Ascending aorta (tissue), 2 donors: ENCODE measurements around the gene APH1A. TPM values are rescaled to one million over a fixed set of nuclear protein-coding genes. Genes with fewer than 3 reads are reported as not detected.

Source experiments
- DNase-seq, 2 donors: peaks; one replicate each; pipeline ENCODE4 v3.0.0-alpha.2; 2019; ENCODE audit warnings: low spot score in 2 of 2
- H3K27ac ChIP-seq, 2 donors: fragments of 200-600 bp; sonication (generic); one replicate each; pipeline ENCODE4 v1.5.1; 2016 to 2017; ENCODE audit warnings: mild to moderate bottlenecking in 1 of 2
- H3K27me3 ChIP-seq: fragments of 200-600 bp; sonication (generic); one replicate; pipeline ENCODE4 v1.5.1; 2017
- H3K36me3 ChIP-seq, 2 donors: fragments of 200-600 bp; sonication (generic); one replicate each; pipeline ENCODE4 v1.5.1; 2016
- H3K4me1 ChIP-seq, 2 donors: fragments of 200-600 bp; sonication (generic); one replicate each; pipeline ENCODE4 v1.5.1; 2016 to 2017; ENCODE audit warnings: mild to moderate bottlenecking in 1 of 2
- H3K4me3 ChIP-seq, 2 donors: fragments of 200-600 bp; sonication (generic); one replicate each; pipeline ENCODE4 v1.5.1; 2016 to 2017; ENCODE audit warnings: mild to moderate bottlenecking in 1 of 2
- H3K9me3 ChIP-seq, 2 donors: fragments of 200-600 bp; sonication (generic); one replicate each; pipeline ENCODE4 v1.5.1; 2016
- CTCF ChIP-seq, 3 experiments: fragments of 200-600 bp in 2 of 3; fragments of 450-650 bp in 1 of 3; sonication (generic) in 2 of 3; IDR thresholded peaks; one replicate each; pipeline ENCODE4 v1.5.1; 2016 to 2019; ENCODE audit warnings: antibody characterized with exemption in 3 of 3, mild to moderate bottlenecking in 1 of 3, moderate library complexity in 1 of 3
- intact Hi-C: fragments of 100-400 bp; cut with DNase I; formaldehyde crosslinking; loops from one replicate; pipeline ENCODE4 v1.15.1; 2023
- total RNA-seq: library from RNA; depleted of rRNA; stranded (reverse); fragments of >200 nt; gene quantifications from one replicate; pipeline ENCODE4 v1.1.0, GENCODE V29; 2016

APH1A gene
- total RNA-seq, 1 donor from 2014 or later: 73.1 TPM

GRCh38 chr1:150288382-150288781 is 19.6 kb upstream of the APH1A start:
- peaks cover 0 to 5% of the 10 kb centered on the region in 2 donors for H3K4me1 ChIP-seq
- intact Hi-C loops: no loop called here
- H3K36me3 ChIP-seq: peaks cover 4 to 8% of the 10 kb centered on the region in 2 donors
- H3K9me3 ChIP-seq: no peaks in the 10 kb centered on the region
- no peak overlapping the region for H3K4me3 ChIP-seq
- H3K27me3 ChIP-seq: no peaks in the 10 kb centered on the region
- no peak for DNase-seq
- no peak for TF ChIP-seq CTCF (IDR thresholded peaks at IDR 0.05)
- no peak overlapping the region for H3K27ac ChIP-seq

GRCh38 chr1:150283260-150283659 is 14.4 kb upstream of the APH1A start:
- Histone ChIP-seq H3K4me3 (peak overlapping the region; percentile 67 to 85), H3K27ac (peak overlapping the region; percentile 66 to 92), H3K4me1 (peaks cover 0 to 18% of the 10 kb centered on the region in 2 donors), H3K9me3 (no peaks in the 10 kb centered on the region), H3K36me3 (peaks cover 4 to 8% of the 10 kb centered on the region in 2 donors), H3K27me3 (no peaks in the 10 kb centered on the region)
- no peak for TF ChIP-seq CTCF (IDR thresholded peaks at IDR 0.05)
- intact Hi-C loops: loop anchor here (5.0 kb wide), 2 partner anchors 39 to 216 kb away; partner anchors contain the start of genes PRPF3 and VPS45
- DNase-seq: no peak

GRCh38 chr1:150282558-150282958 is 13.7 kb upstream of the APH1A start:
- H3K4me3 ChIP-seq: peak overlapping the region; percentile 67 to 85
- no peaks in the 10 kb centered on the region for H3K27me3 ChIP-seq
- no peaks in the 10 kb centered on the region for H3K9me3 ChIP-seq
- peaks cover 4 to 8% of the 10 kb centered on the region in 2 donors for H3K36me3 ChIP-seq
- no peak for TF ChIP-seq CTCF (IDR thresholded peaks at IDR 0.05)
- H3K4me1 ChIP-seq: peaks cover 0 to 18% of the 10 kb centered on the region in 2 donors
- intact Hi-C loops: loop anchor here (1.0 to 5.0 kb wide), 3 partner anchors 11 to 215 kb away; partner anchors contain the start of genes MRPS21, PRPF3 and VPS45
- no peak for DNase-seq
- peak overlapping the region; percentile 66 to 92 for H3K27ac ChIP-seq

- DNase-seq: peak; percentile 93 to 98
- intact Hi-C loops: loop anchor here (1.0 to 5.0 kb wide), 7 partner anchors 9 to 215 kb away; partner anchors contain the start of genes ANP32E, APH1A, MRPS21 and PRPF3
- H3K36me3 ChIP-seq: peaks cover 4 to 8% of the 10 kb centered on the region in 2 donors
- H3K9me3 ChIP-seq: no peaks in the 10 kb centered on the region
- H3K27me3 ChIP-seq: no peaks in the 10 kb centered on the region
- peaks cover 0 to 18% of the 10 kb centered on the region in 2 donors for H3K4me1 ChIP-seq
- H3K4me3 ChIP-seq: peak within 1 kb of the TSS; percentile 67 to 85
- TF ChIP-seq CTCF (IDR thresholded peaks at IDR 0.05): no peak
- H3K27ac ChIP-seq: peak within 1 kb of the TSS; percentile 79 to 92
Observed at GRCh38 chr1:150281758-150282557, 13.1 kb upstream of the APH1A start, which contains the start of gene CIART. TSS of gene CIART (plus strand) at chr1:150282554. CDS start at chr1:150283268, 714 bp downstream.

- intact Hi-C loops: loop anchor here (1.0 to 5.0 kb wide), 6 partner anchors 8 to 214 kb away; partner anchors contain the start of genes ANP32E, APH1A, PRPF3 and VPS45
- H3K27me3 ChIP-seq: no peaks in the 10 kb centered on the region
- peak; percentile 81 to 85 (median 84) for TF ChIP-seq CTCF (IDR thresholded peaks at IDR 0.05)
- H3K4me1 ChIP-seq: peaks cover 0 to 18% of the 10 kb centered on the region in 2 donors
- H3K36me3 ChIP-seq: peaks cover 0 to 2% of the 10 kb centered on the region in 2 donors
- peak overlapping the region; percentile 67 to 85 for H3K4me3 ChIP-seq
- peak in 1 of 2 donors; percentile 85 for DNase-seq
- H3K27ac ChIP-seq: peak overlapping the region; percentile 79 to 92
- no peaks in the 10 kb centered on the region for H3K9me3 ChIP-seq
Observed at GRCh38 chr1:150281221-150281757, 12.5 kb upstream of the APH1A start.
